GM23338 (cell line): ENCODE results near the gene VAMP7. TPM values are rescaled to one million over a fixed set of nuclear protein-coding genes. Genes with fewer than 3 reads are reported as not detected.

Source experiments
- ATAC-seq: fragments of 200-7000 bp; cut with Tn5 transposase; 3 replicates; pipeline ENCODE4 v1.9.1; 2020
- DNase-seq: peaks from one replicate; pipeline ENCODE4 v3.0.0-alpha.2; 2015; ENCODE audit warnings: low spot score
- H2AFZ ChIP-seq: fragments of 200-600 bp; sonication (generic); 2 replicates; pipeline ENCODE4 v1.8.0; 2016; ENCODE audit warnings: antibody characterized with exemption, mild to moderate bottlenecking, moderate library complexity
- H3F3A ChIP-seq: fragments of 200-600 bp; sonication (generic); replicated peaks from 2 replicates; pipeline ENCODE4 v1.8.0; 2017; ENCODE audit warnings: antibody characterized with exemption, mixed run types, low read depth
- H3K27ac ChIP-seq: fragments of 200-600 bp; sonication (generic); 2 replicates; pipeline ENCODE4 v1.6.1; 2016; ENCODE audit warnings: low read depth
- H3K27me3 ChIP-seq: fragments of 200-600 bp; sonication (generic); 2 replicates; pipeline ENCODE4 v1.8.0; 2016; ENCODE audit warnings: mild to moderate bottlenecking, mixed run types, moderate library complexity; ENCODE audit not compliant: insufficient read depth
- H3K36me3 ChIP-seq: fragments of 200-600 bp; sonication (generic); 2 replicates; pipeline ENCODE4 v1.8.0; 2016; ENCODE audit warnings: mild to moderate bottlenecking; ENCODE audit not compliant: insufficient read depth
- H3K4me1 ChIP-seq: fragments of 200-600 bp; sonication (generic); 2 replicates; pipeline ENCODE4 v1.8.0; 2016; ENCODE audit warnings: mild to moderate bottlenecking, moderate library complexity; ENCODE audit not compliant: insufficient read depth
- H3K4me2 ChIP-seq: fragments of 200-600 bp; sonication (generic); 2 replicates; pipeline ENCODE4 v1.7.1; 2017; ENCODE audit warnings: mixed run types
- H3K4me3 ChIP-seq: fragments of 200-600 bp; sonication (generic); 2 replicates; pipeline ENCODE4 v1.6.1; 2016; ENCODE audit warnings: mixed run types
- H3K79me2 ChIP-seq: fragments of 200-600 bp; sonication (generic); replicated peaks from 2 replicates; pipeline ENCODE4 v1.8.0; 2017; ENCODE audit warnings: mild to moderate bottlenecking; ENCODE audit not compliant: insufficient read depth
- H3K9me2 ChIP-seq: fragments of 200-600 bp; sonication (generic); 2 replicates; pipeline ENCODE4 v1.8.0; 2017; ENCODE audit not compliant: insufficient read depth
- H4K20me1 ChIP-seq: fragments of 200-600 bp; sonication (generic); replicated peaks from 2 replicates; pipeline ENCODE4 v1.8.0; 2017; ENCODE audit warnings: mild to moderate bottlenecking; ENCODE audit not compliant: insufficient read depth
- H3K27ac Mint-ChIP-seq: 2 replicates; pipeline ENCODE4 v1.8.0; 2020; ENCODE audit warnings: inconsistent platforms, mild to moderate bottlenecking, moderate library complexity, mixed read lengths
- H3K27me3 Mint-ChIP-seq: 3 replicates; pipeline ENCODE4 v1.8.0; 2022; ENCODE audit warnings: low read depth, mild to moderate bottlenecking, moderate library complexity, mixed read lengths, inconsistent platforms; ENCODE audit not compliant: insufficient read depth, poor library complexity
- H3K36me3 Mint-ChIP-seq: 3 replicates; pipeline ENCODE4 v1.8.0; 2021; ENCODE audit warnings: low read depth, mild to moderate bottlenecking, inconsistent platforms, moderate library complexity, mixed read lengths
- H3K4me1 Mint-ChIP-seq: 3 replicates; pipeline ENCODE4 v1.8.0; 2020; ENCODE audit warnings: mild to moderate bottlenecking, inconsistent platforms, mixed read lengths
- H3K4me3 Mint-ChIP-seq: 3 replicates; pipeline ENCODE4 v1.8.0; 2021; ENCODE audit warnings: moderate library complexity, mild to moderate bottlenecking, inconsistent platforms, mixed read lengths
- H3K9me3 Mint-ChIP-seq: 3 replicates; pipeline ENCODE4 v1.8.0; 2020; ENCODE audit warnings: moderate library complexity, mild to moderate bottlenecking, inconsistent platforms, mixed read lengths
- CREB1 ChIP-seq: fragments of 250-450 bp; sonication (Bioruptor Pico); IDR thresholded peaks from 2 replicates; pipeline ENCODE4 v1.5.0; 2020; ENCODE audit warnings: low read depth, mild to moderate bottlenecking, moderate library complexity
- CTCF ChIP-seq, 2 experiments: fragments of 200-600 bp in 1 of 2; sonication (generic) in 1 of 2; conservative IDR thresholded peaks; 2 replicates each; pipeline versions ENCODE4 v1.5.1 to v1.6.1; 2016 to 2017; ENCODE audit warnings: antibody characterized with exemption in 2 of 2, low read depth in 2 of 2, mild to moderate bottlenecking in 2 of 2, moderate library complexity in 1 of 2
- EZH2 ChIP-seq: fragments of 200-600 bp; sonication (generic); IDR thresholded peaks from one replicate; pipeline ENCODE4 v1.8.0; 2017; ENCODE audit warnings: antibody characterized with exemption, mild to moderate bottlenecking, low read depth; ENCODE audit not compliant: unreplicated experiment
- EZH2phosphoT487 ChIP-seq: fragments of 200-600 bp; sonication (generic); IDR thresholded peaks from one replicate; pipeline ENCODE4 v1.8.1; 2018; ENCODE audit warnings: antibody characterized with exemption; ENCODE audit not compliant: unreplicated experiment
- JUNB ChIP-seq: IDR thresholded peaks from one replicate; pipeline ENCODE4 v1.6.1; 2016; ENCODE audit warnings: antibody characterized with exemption; ENCODE audit not compliant: unreplicated experiment
- NANOG ChIP-seq: IDR thresholded peaks from 2 replicates; pipeline ENCODE4 v1.6.1; 2016; ENCODE audit warnings: antibody characterized with exemption, borderline replicate concordance
- POLR2AphosphoS5 ChIP-seq: IDR thresholded peaks from 2 replicates; pipeline ENCODE4 v1.6.1; 2016; ENCODE audit warnings: antibody characterized with exemption, low read depth
- STAT1 ChIP-seq: IDR thresholded peaks from one replicate; pipeline ENCODE4 v1.6.1; 2016; ENCODE audit warnings: antibody characterized with exemption; ENCODE audit not compliant: unreplicated experiment
- ZNF114 ChIP-seq: fragments of 250-450 bp; sonication (Bioruptor Pico); IDR thresholded peaks from 2 replicates; pipeline ENCODE4 v1.5.0; 2020; ENCODE audit warnings: mild to moderate bottlenecking, moderate library complexity
- ZNF331 ChIP-seq: fragments of 250-450 bp; sonication (Bioruptor Pico); IDR thresholded peaks from 2 replicates; pipeline ENCODE4 v1.5.0; 2020; ENCODE audit warnings: low read depth, mild to moderate bottlenecking, moderate library complexity
- ZNF462 ChIP-seq: fragments of 250-450 bp; sonication (Bioruptor Pico); IDR thresholded peaks from 2 replicates; pipeline ENCODE4 v1.5.0; 2020; ENCODE audit warnings: mild to moderate bottlenecking, moderate library complexity
- polyA plus RNA-seq: library from polyadenylated mRNA; unstranded; fragments of >200 nt; fragmentation: Nextera tagmentation; extraction: Ambion mirVana; gene quantifications from 2 replicates; pipeline ENCODE4 v1.2.1, GENCODE V29; 2016
- total RNA-seq: library from RNA; depleted of rRNA; stranded (reverse); fragments of >200 nt; shearing (Covaris generic); gene quantifications from 2 replicates; pipeline ENCODE4 v1.2.3, GENCODE V29; 2014
- TF ChIP-seq, protein P1 (sequence below): IDR thresholded peaks from one replicate; pipeline ENCODE4 v1.6.1; 2018; ENCODE audit warnings: antibody characterized with exemption; ENCODE audit not compliant: unreplicated experiment
- TF ChIP-seq, protein P2 (sequence below): IDR thresholded peaks from 2 replicates; pipeline ENCODE4 v1.6.1; 2016; ENCODE audit warnings: antibody characterized with exemption

Gene VAMP7
- total and polyA plus RNA-seq, 2 experiments from 2014 or later = 14.0 to 22.7 TPM

DNA sequence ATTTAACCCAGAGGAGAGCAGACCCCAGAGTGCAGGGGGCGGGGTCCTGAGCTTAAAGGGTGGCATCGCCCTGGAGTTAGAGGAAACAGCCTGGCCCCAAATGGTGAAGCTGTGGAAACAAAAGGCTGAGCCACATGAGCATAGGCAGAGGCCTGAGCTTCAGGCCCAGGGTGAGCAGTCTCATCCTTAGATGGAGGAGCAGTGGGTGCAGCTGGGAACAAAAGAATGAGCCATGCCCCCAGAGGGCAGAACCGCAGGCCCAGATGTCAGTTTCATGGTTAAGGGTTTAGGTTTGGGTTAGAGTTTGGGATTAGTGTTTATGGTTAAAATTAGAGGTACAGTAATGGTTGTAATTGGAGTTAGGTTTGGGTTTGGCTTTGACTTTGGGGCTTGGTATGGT is 71.9 kb downstream of the VAMP7 start:
- H3K4me2 ChIP-seq = no peak overlapping the region
- TF ChIP-seq ZNF114 (CRISPR knock-in tag) (no peak), POLR2AphosphoS5 (no peak), CREB1 (CRISPR knock-in tag) (no peak), EZH2phosphoT487 (no peak), ZNF462 (CRISPR knock-in tag) (no peak), STAT1 (no peak), ZNF331 (CRISPR knock-in tag) (no peak), EZH2 (no peak), CTCF (conservative IDR thresholded peaks at IDR 0.05; ENCODE audit: low read depth in 2 of 2) (no peak), JUNB (no peak), NANOG (no peak)
- TF ChIP-seq, protein P1, sequence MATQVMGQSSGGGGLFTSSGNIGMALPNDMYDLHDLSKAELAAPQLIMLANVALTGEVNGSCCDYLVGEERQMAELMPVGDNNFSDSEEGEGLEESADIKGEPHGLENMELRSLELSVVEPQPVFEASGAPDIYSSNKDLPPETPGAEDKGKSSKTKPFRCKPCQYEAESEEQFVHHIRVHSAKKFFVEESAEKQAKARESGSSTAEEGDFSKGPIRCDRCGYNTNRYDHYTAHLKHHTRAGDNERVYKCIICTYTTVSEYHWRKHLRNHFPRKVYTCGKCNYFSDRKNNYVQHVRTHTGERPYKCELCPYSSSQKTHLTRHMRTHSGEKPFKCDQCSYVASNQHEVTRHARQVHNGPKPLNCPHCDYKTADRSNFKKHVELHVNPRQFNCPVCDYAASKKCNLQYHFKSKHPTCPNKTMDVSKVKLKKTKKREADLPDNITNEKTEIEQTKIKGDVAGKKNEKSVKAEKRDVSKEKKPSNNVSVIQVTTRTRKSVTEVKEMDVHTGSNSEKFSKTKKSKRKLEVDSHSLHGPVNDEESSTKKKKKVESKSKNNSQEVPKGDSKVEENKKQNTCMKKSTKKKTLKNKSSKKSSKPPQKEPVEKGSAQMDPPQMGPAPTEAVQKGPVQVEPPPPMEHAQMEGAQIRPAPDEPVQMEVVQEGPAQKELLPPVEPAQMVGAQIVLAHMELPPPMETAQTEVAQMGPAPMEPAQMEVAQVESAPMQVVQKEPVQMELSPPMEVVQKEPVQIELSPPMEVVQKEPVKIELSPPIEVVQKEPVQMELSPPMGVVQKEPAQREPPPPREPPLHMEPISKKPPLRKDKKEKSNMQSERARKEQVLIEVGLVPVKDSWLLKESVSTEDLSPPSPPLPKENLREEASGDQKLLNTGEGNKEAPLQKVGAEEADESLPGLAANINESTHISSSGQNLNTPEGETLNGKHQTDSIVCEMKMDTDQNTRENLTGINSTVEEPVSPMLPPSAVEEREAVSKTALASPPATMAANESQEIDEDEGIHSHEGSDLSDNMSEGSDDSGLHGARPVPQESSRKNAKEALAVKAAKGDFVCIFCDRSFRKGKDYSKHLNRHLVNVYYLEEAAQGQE = no peak
- TF ChIP-seq, protein P2, sequence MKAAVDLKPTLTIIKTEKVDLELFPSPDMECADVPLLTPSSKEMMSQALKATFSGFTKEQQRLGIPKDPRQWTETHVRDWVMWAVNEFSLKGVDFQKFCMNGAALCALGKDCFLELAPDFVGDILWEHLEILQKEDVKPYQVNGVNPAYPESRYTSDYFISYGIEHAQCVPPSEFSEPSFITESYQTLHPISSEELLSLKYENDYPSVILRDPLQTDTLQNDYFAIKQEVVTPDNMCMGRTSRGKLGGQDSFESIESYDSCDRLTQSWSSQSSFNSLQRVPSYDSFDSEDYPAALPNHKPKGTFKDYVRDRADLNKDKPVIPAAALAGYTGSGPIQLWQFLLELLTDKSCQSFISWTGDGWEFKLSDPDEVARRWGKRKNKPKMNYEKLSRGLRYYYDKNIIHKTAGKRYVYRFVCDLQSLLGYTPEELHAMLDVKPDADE = no peak
- no peaks in the 10 kb centered on the region; the same call in 1 of the 2 replicates for H3K36me3 ChIP-seq
- no peaks in the 10 kb centered on the region for H3F3A ChIP-seq
- Mint-ChIP-seq H3K27ac (no peak overlapping the region), H3K4me3 (no peak overlapping the region), H3K4me1 (peaks cover 12% of the 10 kb centered on the region; the same call in 2 of the 3 replicates), H3K27me3 (no peaks in the 10 kb centered on the region), H3K36me3 (peaks cover 13% of the 10 kb centered on the region; the same call in 2 of the 3 replicates), H3K9me3 (peaks cover 33% of the 10 kb centered on the region)
- ATAC-seq (no peak), DNase-seq (no peak)
- no peak overlapping the region for H3K4me3 ChIP-seq
- H4K20me1 ChIP-seq = no peaks in the 10 kb centered on the region
- peaks cover 8% of the 10 kb centered on the region; the same call in 1 of the 2 replicates for H3K4me1 ChIP-seq
- 0 out of 2 replicates have a peak, but pooled peaks cover 5% of the 10 kb centered on the region for H3K9me2 ChIP-seq
- no peaks in the 10 kb centered on the region for H3K79me2 ChIP-seq
- H2AFZ ChIP-seq = no peak overlapping the region
- H3K27ac ChIP-seq = no peak overlapping the region
- H3K27me3 ChIP-seq = no peaks in the 10 kb centered on the region
